SU-DHL-6 (cell line): ENCODE results near the gene SCARB1.

Source experiments
- EZH2phosphoT487 ChIP-seq: fragments of 200-600 bp; sonication (generic), shearing (Covaris generic); conservative IDR thresholded peaks from 2 replicates; pipeline ENCODE4 v1.6.1; 2018; ENCODE audit warnings: mild to moderate bottlenecking, antibody characterized with exemption, low read length, moderate library complexity, mixed read lengths
- TF ChIP-seq, protein P1 (sequence below): fragments of 200-600 bp; sonication (generic); IDR thresholded peaks from one replicate; pipeline ENCODE4 v1.5.1; 2017; ENCODE audit warnings: antibody characterized with exemption, mild to moderate bottlenecking, low read length, moderate library complexity; ENCODE audit not compliant: insufficient read depth, poor library complexity, severe bottlenecking

- TF ChIP-seq, protein P1, sequence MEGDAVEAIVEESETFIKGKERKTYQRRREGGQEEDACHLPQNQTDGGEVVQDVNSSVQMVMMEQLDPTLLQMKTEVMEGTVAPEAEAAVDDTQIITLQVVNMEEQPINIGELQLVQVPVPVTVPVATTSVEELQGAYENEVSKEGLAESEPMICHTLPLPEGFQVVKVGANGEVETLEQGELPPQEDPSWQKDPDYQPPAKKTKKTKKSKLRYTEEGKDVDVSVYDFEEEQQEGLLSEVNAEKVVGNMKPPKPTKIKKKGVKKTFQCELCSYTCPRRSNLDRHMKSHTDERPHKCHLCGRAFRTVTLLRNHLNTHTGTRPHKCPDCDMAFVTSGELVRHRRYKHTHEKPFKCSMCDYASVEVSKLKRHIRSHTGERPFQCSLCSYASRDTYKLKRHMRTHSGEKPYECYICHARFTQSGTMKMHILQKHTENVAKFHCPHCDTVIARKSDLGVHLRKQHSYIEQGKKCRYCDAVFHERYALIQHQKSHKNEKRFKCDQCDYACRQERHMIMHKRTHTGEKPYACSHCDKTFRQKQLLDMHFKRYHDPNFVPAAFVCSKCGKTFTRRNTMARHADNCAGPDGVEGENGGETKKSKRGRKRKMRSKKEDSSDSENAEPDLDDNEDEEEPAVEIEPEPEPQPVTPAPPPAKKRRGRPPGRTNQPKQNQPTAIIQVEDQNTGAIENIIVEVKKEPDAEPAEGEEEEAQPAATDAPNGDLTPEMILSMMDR, result no peak
- no peak for TF ChIP-seq EZH2phosphoT487
Observed at GRCh38 chr12:124756760-124757159, 106.9 kb downstream of the SCARB1 start.
